Trophoblast cell (in vitro differentiated cells and primary cell): ENCODE data around the gene TERB1.

Source experiments
- DNase-seq, 2 donors: peaks; one replicate each; pipeline ENCODE4 v3.0.0-alpha.2; 2016
- H2AFZ ChIP-seq: 2 replicates; pipeline ENCODE4 v1.6.1; 2013; ENCODE audit warnings: low read length, moderate library complexity, mild to moderate bottlenecking; ENCODE audit not compliant: insufficient read depth, poor library complexity
- H2AK5ac ChIP-seq: 2 replicates; pipeline ENCODE4 v1.6.1; 2013; ENCODE audit warnings: mild to moderate bottlenecking, low read length
- H2BK120ac ChIP-seq: 2 replicates; pipeline ENCODE4 v1.6.1; 2013; ENCODE audit warnings: low read length, mild to moderate bottlenecking, moderate library complexity; ENCODE audit not compliant: insufficient read depth, poor library complexity
- H2BK12ac ChIP-seq: 2 replicates; pipeline ENCODE4 v1.6.1; 2013; ENCODE audit warnings: mild to moderate bottlenecking, low read length, moderate library complexity
- H2BK5ac ChIP-seq: 2 replicates; pipeline ENCODE4 v1.6.1; 2013; ENCODE audit warnings: low read length, low read depth, moderate library complexity, mild to moderate bottlenecking; ENCODE audit not compliant: poor library complexity
- H3K14ac ChIP-seq: 2 replicates; pipeline ENCODE4 v1.6.1; 2013; ENCODE audit warnings: mild to moderate bottlenecking, low read length
- H3K18ac ChIP-seq: 2 replicates; pipeline ENCODE4 v1.6.1; 2013; ENCODE audit warnings: mild to moderate bottlenecking, low read length
- H3K23ac ChIP-seq: 2 replicates; pipeline ENCODE4 v1.6.1; 2013; ENCODE audit warnings: low read length
- H3K27ac ChIP-seq: 2 replicates; pipeline ENCODE4 v1.5.1; 2013; ENCODE audit warnings: low read depth, mild to moderate bottlenecking, inconsistent platforms, low read length, moderate library complexity
- H3K27me3 ChIP-seq: 2 replicates; pipeline ENCODE4 v1.6.1; 2013; ENCODE audit warnings: inconsistent platforms, mild to moderate bottlenecking, low read length, moderate library complexity; ENCODE audit not compliant: insufficient read depth
- H3K36me3 ChIP-seq, 2 experiments: 1 replicate in 1 of 2; 2 replicates in 1 of 2; pipeline ENCODE4 v1.6.1; 2013; ENCODE audit warnings: low read length in 2 of 2, mild to moderate bottlenecking in 2 of 2, moderate library complexity in 1 of 2; ENCODE audit not compliant: insufficient read depth in 2 of 2, control insufficient read depth in 1 of 2
- H3K4ac ChIP-seq: 2 replicates; pipeline ENCODE4 v1.6.1; 2013; ENCODE audit warnings: low read depth, mild to moderate bottlenecking, low read length, moderate library complexity
- H3K4me1 ChIP-seq, 2 experiments: 1 replicate in 1 of 2; 2 replicates in 1 of 2; pipeline ENCODE4 v1.6.1; 2013; ENCODE audit warnings: low read length in 2 of 2, mild to moderate bottlenecking in 2 of 2, moderate library complexity in 1 of 2; ENCODE audit not compliant: insufficient read depth in 2 of 2, control insufficient read depth in 1 of 2
- H3K4me2 ChIP-seq: 2 replicates; pipeline ENCODE4 v1.6.1; 2013; ENCODE audit warnings: inconsistent platforms, mild to moderate bottlenecking, low read length, moderate library complexity
- H3K4me3 ChIP-seq: 2 replicates; pipeline ENCODE4 v1.5.1; 2013; ENCODE audit warnings: mild to moderate bottlenecking, low read depth, low read length, inconsistent platforms
- H3K79me1 ChIP-seq: one replicate; pipeline ENCODE4 v1.6.1; 2013; ENCODE audit warnings: low read length
- H3K79me2 ChIP-seq: 2 replicates; pipeline ENCODE4 v1.6.1; 2013; ENCODE audit warnings: low read length, mild to moderate bottlenecking; ENCODE audit not compliant: control insufficient read depth, insufficient read depth, poor library complexity
- H3K9ac ChIP-seq: 2 replicates; pipeline ENCODE4 v1.6.1; 2013; ENCODE audit warnings: mild to moderate bottlenecking, low read length
- H3K9me3 ChIP-seq: 2 replicates; pipeline ENCODE4 v1.6.1; 2013; ENCODE audit warnings: low read depth, mild to moderate bottlenecking, control low read depth, inconsistent platforms, low read length; ENCODE audit not compliant: insufficient read depth
- H4K12ac ChIP-seq: 2 replicates; pipeline ENCODE4 v1.6.1; 2013; ENCODE audit warnings: low read depth, mild to moderate bottlenecking, low read length, moderate library complexity
- H4K8ac ChIP-seq: 2 replicates; pipeline ENCODE4 v1.6.1; 2013; ENCODE audit warnings: low read depth, mild to moderate bottlenecking, low read length, moderate library complexity
- H4K91ac ChIP-seq: one replicate; pipeline ENCODE4 v1.6.1; 2013; ENCODE audit warnings: low read depth, mild to moderate bottlenecking, low read length, moderate library complexity
- WGBS: extraction: QIAGEN DNeasy Blood & Tissue Kit; methylation state at CpG from one replicate; pipeline ENCODE4 v1.1.7; 2013; ENCODE audit warnings: missing lambda C conversion rate; ENCODE audit not compliant: insufficient read length, insufficient coverage; ENCODE audit errors: extremely low coverage; 5-methylcytosine and 5-hydroxymethylcytosine counted together

The TERB1 gene

GRCh38 chr16:66720766-66721165 lies 80.6 kb downstream of the TERB1 start:
- H3K79me1 ChIP-seq, result no peaks in the 10 kb centered on the region
- no peak overlapping the region for H2BK12ac ChIP-seq
- no peak for DNase-seq
- H4K12ac ChIP-seq, result no peak overlapping the region
- no peaks in the 10 kb centered on the region for H3K27me3 ChIP-seq
- H3K27ac ChIP-seq, result no peak overlapping the region
- peaks cover 0 to 5% of the 10 kb centered on the region in 2 experiments for H3K4me1 ChIP-seq
- H3K14ac ChIP-seq, result no peak overlapping the region
- no peak overlapping the region for H3K4ac ChIP-seq
- no peak overlapping the region for H3K23ac ChIP-seq
- no peak overlapping the region for H2AK5ac ChIP-seq
- H3K9ac ChIP-seq, result no peak overlapping the region
- no peaks in the 10 kb centered on the region for H3K79me2 ChIP-seq
- H3K36me3 ChIP-seq, result peaks cover 25 to 31% of the 10 kb centered on the region in 2 experiments
- no peak overlapping the region for H4K91ac ChIP-seq
- H3K4me3 ChIP-seq, result no peak overlapping the region
- H3K4me2 ChIP-seq, result no peak overlapping the region
- WGBS, result no CpG with 5 or more reads among the region's 3 CpGs
- no peak overlapping the region for H3K18ac ChIP-seq
- no peak overlapping the region for H2BK120ac ChIP-seq
- H4K8ac ChIP-seq, result no peak overlapping the region
- no peak overlapping the region for H2BK5ac ChIP-seq
- no peak overlapping the region for H2AFZ ChIP-seq
- H3K9me3 ChIP-seq, result no peaks in the 10 kb centered on the region

GRCh38 chr16:66719246-66719645 lies 82.1 kb downstream of the TERB1 start:
- peaks cover 4 to 5% of the 10 kb centered on the region in 2 experiments for H3K4me1 ChIP-seq
- no peak overlapping the region for H3K14ac ChIP-seq
- no peak overlapping the region for H3K4ac ChIP-seq
- no peaks in the 10 kb centered on the region for H3K79me1 ChIP-seq
- H3K4me2 ChIP-seq, result no peak overlapping the region
- H4K8ac ChIP-seq, result no peak overlapping the region
- no peak overlapping the region for H4K91ac ChIP-seq
- H3K23ac ChIP-seq, result no peak overlapping the region
- no peaks in the 10 kb centered on the region for H3K27me3 ChIP-seq
- H3K27ac ChIP-seq, result no peak overlapping the region
- no peak overlapping the region for H2BK12ac ChIP-seq
- no peak overlapping the region for H3K18ac ChIP-seq
- H3K9ac ChIP-seq, result no peak overlapping the region
- H3K4me3 ChIP-seq, result no peak overlapping the region
- H3K79me2 ChIP-seq, result no peaks in the 10 kb centered on the region
- no peak overlapping the region for H2BK120ac ChIP-seq
- no peak overlapping the region for H2AK5ac ChIP-seq
- H2AFZ ChIP-seq, result no peak overlapping the region
- no peak overlapping the region for H4K12ac ChIP-seq
- peak in 1 of 2 donors; percentile 67 for DNase-seq
- no CpG with 5 or more reads among the region's 4 CpGs for WGBS
- no peaks in the 10 kb centered on the region for H3K9me3 ChIP-seq
- peaks cover 10 to 17% of the 10 kb centered on the region in 2 experiments for H3K36me3 ChIP-seq
- no peak overlapping the region for H2BK5ac ChIP-seq

GRCh38 chr16:66717776-66718175 lies 83.6 kb downstream of the TERB1 start:
- H2AK5ac ChIP-seq, result no peak overlapping the region
- peaks cover 5% of the 10 kb centered on the region in 2 experiments for H3K36me3 ChIP-seq
- H3K27me3 ChIP-seq, result no peaks in the 10 kb centered on the region
- no peaks in the 10 kb centered on the region for H3K79me2 ChIP-seq
- no peak overlapping the region for H3K4ac ChIP-seq
- H3K9me3 ChIP-seq, result no peaks in the 10 kb centered on the region
- H4K12ac ChIP-seq, result no peak overlapping the region
- peak; percentile 96 for DNase-seq
- no peak overlapping the region for H3K23ac ChIP-seq
- H3K4me1 ChIP-seq, result peaks cover 4 to 5% of the 10 kb centered on the region in 2 experiments
- H3K9ac ChIP-seq, result no peak overlapping the region
- no peak overlapping the region for H3K14ac ChIP-seq
- no peak overlapping the region for H3K27ac ChIP-seq
- H3K18ac ChIP-seq, result no peak overlapping the region
- H4K91ac ChIP-seq, result no peak overlapping the region
- no peaks in the 10 kb centered on the region for H3K79me1 ChIP-seq
- no peak overlapping the region for H4K8ac ChIP-seq
- no peak overlapping the region for H2BK120ac ChIP-seq
- no peak overlapping the region for H3K4me2 ChIP-seq
- H2AFZ ChIP-seq, result no peak overlapping the region
- no peak overlapping the region for H2BK5ac ChIP-seq
- WGBS, result no CpG with 5 or more reads among the region's 4 CpGs
- H2BK12ac ChIP-seq, result no peak overlapping the region
- H3K4me3 ChIP-seq, result no peak overlapping the region

GRCh38 chr16:66717112-66717675 lies 84.2 kb downstream of the TERB1 start:
- Histone ChIP-seq H2BK120ac (no peak overlapping the region), H3K4ac (no peak overlapping the region), H3K18ac (no peak overlapping the region), H3K4me2 (no peak overlapping the region), H3K9me3 (peaks cover 2% of the 10 kb centered on the region), H4K12ac (no peak overlapping the region), H2BK12ac (no peak overlapping the region), H2AFZ (no peak overlapping the region), H3K79me2 (no peaks in the 10 kb centered on the region), H3K27me3 (no peaks in the 10 kb centered on the region), H3K36me3 (peaks cover 4% of the 10 kb centered on the region in 2 experiments), H2BK5ac (no peak overlapping the region), H3K4me1 (peaks cover 4 to 5% of the 10 kb centered on the region in 2 experiments), H3K27ac (no peak overlapping the region), H3K4me3 (no peak overlapping the region), H4K8ac (no peak overlapping the region), H3K79me1 (no peaks in the 10 kb centered on the region), H2AK5ac (no peak overlapping the region), H3K23ac (no peak overlapping the region), H3K9ac (no peak overlapping the region), H4K91ac (no peak overlapping the region), H3K14ac (no peak overlapping the region)
- DNase-seq, result peak; percentile 69 to 81
- no CpG with 5 or more reads among the region's 12 CpGs for WGBS
